Neural progenitor cell (in vitro differentiated cells): Measurements from ENCODE around the gene TEAD1. TPM values are rescaled to one million over a fixed set of nuclear protein-coding genes. Genes with fewer than 3 reads are reported as not detected.
A peak's percentile ranks its signal among the peaks of the same experiment; 100 is the strongest.

Source experiments
- DNase-seq: peaks from one replicate; pipeline ENCODE4 v3.0.0-alpha.2; 2016; ENCODE audit warnings: low spot score
- H2AFZ ChIP-seq: fragments of 200-600 bp; sonication (generic); replicated peaks from 2 replicates; pipeline ENCODE4 v1.6.1; 2016; ENCODE audit warnings: antibody characterized with exemption
- H3F3A ChIP-seq: fragments of 200-600 bp; sonication (generic); 2 replicates; pipeline ENCODE4 v1.6.1; 2016; ENCODE audit warnings: antibody characterized with exemption, low read depth
- H3K27ac ChIP-seq: fragments of 200-600 bp; sonication (generic); 2 replicates; pipeline ENCODE4 v1.5.1; 2016; ENCODE audit warnings: mild to moderate bottlenecking
- H3K27me3 ChIP-seq: fragments of 200-600 bp; sonication (generic); 2 replicates; pipeline ENCODE4 v1.6.1; 2016; ENCODE audit warnings: mild to moderate bottlenecking, moderate library complexity
- H3K36me3 ChIP-seq: fragments of 200-600 bp; sonication (generic); 2 replicates; pipeline ENCODE4 v1.5.1; 2016
- H3K4me1 ChIP-seq: fragments of 200-600 bp; sonication (generic); 2 replicates; pipeline ENCODE4 v1.6.1; 2016; ENCODE audit warnings: mixed run types
- H3K4me2 ChIP-seq: fragments of 200-600 bp; sonication (generic); 2 replicates; pipeline ENCODE4 v1.6.1; 2016
- H3K4me3 ChIP-seq: fragments of 200-600 bp; sonication (generic); 2 replicates; pipeline ENCODE4 v1.5.1; 2016
- H3K79me2 ChIP-seq: fragments of 200-600 bp; sonication (generic); 2 replicates; pipeline ENCODE4 v1.6.1; 2016; ENCODE audit warnings: low read depth
- H3K9ac ChIP-seq: fragments of 200-600 bp; sonication (generic); 2 replicates; pipeline ENCODE4 v1.6.1; 2016
- H3K9me3 ChIP-seq: fragments of 200-600 bp; sonication (generic); 2 replicates; pipeline ENCODE4 v1.5.1; 2016; ENCODE audit warnings: low read depth
- H4K20me1 ChIP-seq: fragments of 200-600 bp; sonication (generic); 2 replicates; pipeline ENCODE4 v1.6.1; 2016; ENCODE audit warnings: low read depth
- H3K27ac Mint-ChIP-seq: 3 replicates; pipeline ENCODE4 v1.8.0; 2021; ENCODE audit warnings: mixed read lengths
- H3K27me3 Mint-ChIP-seq: 2 replicates; pipeline ENCODE4 v1.8.0; 2022; ENCODE audit warnings: low read depth, mild to moderate bottlenecking, inconsistent platforms, moderate library complexity, mixed read lengths; ENCODE audit not compliant: insufficient read depth
- H3K36me3 Mint-ChIP-seq: 3 replicates; pipeline ENCODE4 v1.8.0; 2021; ENCODE audit warnings: mixed read lengths
- H3K4me1 Mint-ChIP-seq: 3 replicates; pipeline ENCODE4 v1.8.0; 2021; ENCODE audit warnings: mixed read lengths
- H3K4me3 Mint-ChIP-seq: 3 replicates; pipeline ENCODE4 v1.8.0; 2021; ENCODE audit warnings: mild to moderate bottlenecking, moderate library complexity, mixed read lengths
- H3K9me3 Mint-ChIP-seq: 3 replicates; pipeline ENCODE4 v1.8.0; 2020; ENCODE audit warnings: mixed read lengths
- CTCF ChIP-seq: fragments of 200-600 bp; sonication (generic); IDR thresholded peaks from 2 replicates; pipeline ENCODE4 v1.5.1; 2017; ENCODE audit warnings: antibody characterized with exemption, mild to moderate bottlenecking
- EZH2 ChIP-seq: fragments of 200-600 bp; sonication (generic); IDR thresholded peaks from 2 replicates; pipeline ENCODE4 v1.6.1; 2017; ENCODE audit warnings: antibody characterized with exemption, mild to moderate bottlenecking, moderate library complexity
- EZH2phosphoT487 ChIP-seq: fragments of 200-600 bp; sonication (generic); IDR thresholded peaks from 2 replicates; pipeline ENCODE4 v1.6.1; 2017; ENCODE audit warnings: antibody characterized with exemption
- total RNA-seq: library from RNA; depleted of rRNA; stranded (reverse); fragments of >200 nt; gene quantifications from 2 replicates; pipeline ENCODE4 v1.2.3, GENCODE V29; 2015; ENCODE audit warnings: low replicate concordance

Gene TEAD1
- total RNA-seq, 1 donor from 2014 or later = 98.3 TPM

DNA sequence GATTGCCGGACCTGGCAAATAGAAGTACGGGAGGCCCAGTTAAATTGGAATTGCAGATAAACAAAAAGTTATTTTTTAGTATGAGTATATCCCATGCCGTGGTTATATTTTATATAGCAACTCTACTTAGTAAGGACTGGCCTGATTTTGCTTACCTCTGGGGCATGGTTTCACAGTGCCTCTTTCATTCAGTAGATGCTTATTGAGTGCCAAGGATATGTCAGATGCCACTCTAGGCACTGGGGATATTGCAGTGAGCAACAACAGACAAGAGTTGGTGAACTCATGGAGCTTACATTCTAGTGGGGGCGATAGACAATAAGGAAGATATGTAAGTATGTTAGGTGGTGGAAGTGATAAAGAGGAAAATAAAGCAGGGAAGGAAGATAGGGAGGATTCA lies 112.2 kb downstream of the TEAD1 start:
- Histone ChIP-seq H3K27ac (peak overlapping the region; percentile 60), H3K9ac (no peak overlapping the region), H3K4me3 (no peak overlapping the region), H3K79me2 (peaks cover 97% of the 10 kb centered on the region), H3F3A (peaks cover 10% of the 10 kb centered on the region), H3K9me3 (no peaks in the 10 kb centered on the region), H3K4me1 (peaks cover 18% of the 10 kb centered on the region), H3K27me3 (no peaks in the 10 kb centered on the region), H3K36me3 (no peaks in the 10 kb centered on the region), H2AFZ (no peak overlapping the region), H3K4me2 (peak overlapping the region; percentile 44), H4K20me1 (peaks cover 92% of the 10 kb centered on the region)
- TF ChIP-seq CTCF (no peak), EZH2 (no peak), EZH2phosphoT487 (no peak)
- no peak overlapping the region for H3K27ac Mint-ChIP-seq
- DNase-seq = no peak
- peaks cover 2% of the 10 kb centered on the region for H3K27me3 Mint-ChIP-seq
- peaks cover 19% of the 10 kb centered on the region for H3K36me3 Mint-ChIP-seq
- no peaks in the 10 kb centered on the region for H3K9me3 Mint-ChIP-seq
- H3K4me3 Mint-ChIP-seq = no peak overlapping the region
- peaks cover 35% of the 10 kb centered on the region for H3K4me1 Mint-ChIP-seq

DNA sequence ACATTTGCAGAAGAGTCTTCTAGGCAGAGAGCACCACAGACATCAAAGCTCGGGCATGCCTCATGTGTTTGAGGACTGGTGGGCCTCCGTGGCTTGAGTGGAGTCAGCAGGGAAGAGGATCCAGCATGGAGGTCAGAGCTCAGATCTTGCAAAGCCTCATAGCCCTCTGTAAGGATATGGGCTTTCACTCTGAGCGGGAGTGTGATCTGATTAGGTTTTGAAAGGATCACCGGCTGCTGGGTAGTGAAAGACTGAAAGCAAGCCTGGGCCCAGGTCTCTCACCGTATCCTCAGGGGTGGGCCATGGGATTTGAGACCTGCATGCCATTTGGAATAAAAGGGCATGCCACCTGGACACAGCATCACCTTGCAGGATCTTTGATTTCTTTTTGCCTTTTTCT lies 112.7 kb downstream of the TEAD1 start:
- Histone ChIP-seq H3K4me2 (peak overlapping the region; percentile 44), H3F3A (peaks cover 10% of the 10 kb centered on the region), H3K27ac (peak overlapping the region; percentile 60), H3K36me3 (no peaks in the 10 kb centered on the region), H3K4me1 (peaks cover 18% of the 10 kb centered on the region), H4K20me1 (peaks cover 96% of the 10 kb centered on the region), H3K9me3 (no peaks in the 10 kb centered on the region), H3K27me3 (no peaks in the 10 kb centered on the region), H3K4me3 (no peak overlapping the region), H3K9ac (no peak overlapping the region), H3K79me2 (peaks cover 98% of the 10 kb centered on the region), H2AFZ (no peak overlapping the region)
- Mint-ChIP-seq H3K4me1 (peaks cover 35% of the 10 kb centered on the region), H3K27ac (no peak overlapping the region), H3K9me3 (no peaks in the 10 kb centered on the region), H3K4me3 (peak overlapping the region; percentile 21), H3K36me3 (peaks cover 18% of the 10 kb centered on the region), H3K27me3 (peaks cover 2% of the 10 kb centered on the region)
- TF ChIP-seq EZH2phosphoT487 (no peak), EZH2 (no peak), CTCF (no peak)
- DNase-seq = peak; percentile 62

DNA sequence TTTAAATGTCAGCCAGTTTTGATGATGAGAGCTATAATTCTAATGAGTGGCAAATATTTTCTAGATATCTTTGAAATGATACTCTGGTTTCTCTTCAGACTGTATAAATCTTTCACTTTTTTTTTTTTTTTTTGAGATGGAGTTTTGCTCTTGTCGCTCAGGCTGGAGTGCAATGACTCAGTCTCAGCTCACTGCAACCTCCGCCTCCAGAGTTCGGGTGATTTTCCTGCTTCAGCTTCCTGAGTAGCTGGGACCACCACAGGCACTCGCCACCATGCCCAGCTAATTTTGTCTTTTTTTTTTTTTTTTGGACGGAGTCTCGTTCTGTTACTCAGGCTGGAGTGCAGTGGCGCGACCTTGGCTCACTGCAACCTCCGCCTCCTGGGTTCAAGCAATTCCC lies 113.6 kb downstream of the TEAD1 start:
- H3K79me2 ChIP-seq = peaks cover 98% of the 10 kb centered on the region
- Mint-ChIP-seq H3K27ac (no peak overlapping the region), H3K4me1 (peaks cover 35% of the 10 kb centered on the region), H3K27me3 (peaks cover 2% of the 10 kb centered on the region), H3K36me3 (peaks cover 12% of the 10 kb centered on the region), H3K9me3 (no peaks in the 10 kb centered on the region), H3K4me3 (no peak overlapping the region)
- peaks cover 96% of the 10 kb centered on the region for H4K20me1 ChIP-seq
- no peaks in the 10 kb centered on the region for H3K9me3 ChIP-seq
- no peak overlapping the region for H3K27ac ChIP-seq
- H3K27me3 ChIP-seq = no peaks in the 10 kb centered on the region
- TF ChIP-seq EZH2 = no peak
- TF ChIP-seq EZH2phosphoT487 = no peak
- TF ChIP-seq CTCF = no peak
- H3K4me1 ChIP-seq = peaks cover 18% of the 10 kb centered on the region
- H3K36me3 ChIP-seq = no peaks in the 10 kb centered on the region
- H3F3A ChIP-seq = peaks cover 10% of the 10 kb centered on the region
- no peak overlapping the region for H3K9ac ChIP-seq
- H2AFZ ChIP-seq = no peak overlapping the region
- H3K4me3 ChIP-seq = no peak overlapping the region
- H3K4me2 ChIP-seq = no peak overlapping the region
- no peak for DNase-seq
